ENCODE results near the gene POU2F1.

POU2F1 gene

DNA sequence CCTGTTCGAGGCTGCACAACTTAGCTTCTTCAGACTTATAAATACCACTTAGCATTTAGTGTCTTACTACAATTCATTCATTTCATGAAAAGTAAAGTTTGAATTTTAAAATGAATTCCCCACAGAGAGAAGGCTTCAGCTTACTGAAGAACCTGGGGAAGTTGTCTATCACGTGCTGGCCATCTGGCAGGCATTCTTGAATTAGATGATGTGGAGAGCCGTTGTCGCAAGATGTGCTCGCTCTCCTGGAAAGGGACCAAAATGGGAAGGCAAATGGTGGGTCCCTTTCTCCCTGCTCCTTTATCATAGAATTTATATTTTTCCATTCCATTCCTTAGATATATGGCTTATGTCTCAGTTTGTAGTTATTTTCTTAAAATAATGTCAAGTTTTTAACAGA is 207.2 kb downstream of the POU2F1 start:
- no peak for DNase-seq

DNA sequence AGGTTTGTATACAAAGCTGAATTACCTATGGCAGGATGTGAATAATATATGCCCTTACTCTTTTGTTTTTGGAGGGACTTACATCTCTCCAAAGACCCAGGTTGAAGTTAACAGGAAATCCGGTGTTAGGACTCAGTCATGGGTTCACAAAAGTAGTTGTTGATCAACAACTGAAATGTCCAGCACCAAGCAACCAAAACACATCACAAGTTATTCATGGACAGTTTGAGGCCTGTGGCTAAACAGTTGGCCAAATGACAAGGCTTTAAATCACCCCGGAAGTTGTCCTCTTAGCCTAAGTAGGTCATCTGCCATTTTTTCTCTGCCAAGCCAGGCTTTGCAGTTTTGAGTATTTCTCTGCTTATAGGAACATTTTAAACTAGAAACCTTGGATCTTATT is 207.7 kb downstream of the POU2F1 start:
- DNase-seq: no peak

DNA sequence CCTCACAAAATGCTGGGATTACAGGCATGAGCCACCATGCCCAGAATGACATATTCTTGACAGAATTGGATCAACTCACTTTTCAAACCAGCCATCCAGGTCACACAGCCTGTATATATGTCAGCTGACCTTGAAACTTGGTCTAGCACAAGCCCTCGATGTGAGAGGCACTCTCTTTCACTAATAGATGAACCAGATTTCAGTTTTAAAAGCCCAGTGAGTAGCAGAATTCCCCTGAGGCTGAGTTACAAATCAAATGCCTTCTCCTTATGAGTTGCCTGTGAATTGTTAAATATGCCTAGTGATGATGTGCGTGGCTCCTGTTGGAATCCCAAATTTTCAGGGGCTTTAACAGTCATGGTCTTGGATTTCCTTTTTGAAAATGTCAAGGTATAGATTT is 208.9 kb downstream of the POU2F1 start:
- DNase-seq: no peak

DNA sequence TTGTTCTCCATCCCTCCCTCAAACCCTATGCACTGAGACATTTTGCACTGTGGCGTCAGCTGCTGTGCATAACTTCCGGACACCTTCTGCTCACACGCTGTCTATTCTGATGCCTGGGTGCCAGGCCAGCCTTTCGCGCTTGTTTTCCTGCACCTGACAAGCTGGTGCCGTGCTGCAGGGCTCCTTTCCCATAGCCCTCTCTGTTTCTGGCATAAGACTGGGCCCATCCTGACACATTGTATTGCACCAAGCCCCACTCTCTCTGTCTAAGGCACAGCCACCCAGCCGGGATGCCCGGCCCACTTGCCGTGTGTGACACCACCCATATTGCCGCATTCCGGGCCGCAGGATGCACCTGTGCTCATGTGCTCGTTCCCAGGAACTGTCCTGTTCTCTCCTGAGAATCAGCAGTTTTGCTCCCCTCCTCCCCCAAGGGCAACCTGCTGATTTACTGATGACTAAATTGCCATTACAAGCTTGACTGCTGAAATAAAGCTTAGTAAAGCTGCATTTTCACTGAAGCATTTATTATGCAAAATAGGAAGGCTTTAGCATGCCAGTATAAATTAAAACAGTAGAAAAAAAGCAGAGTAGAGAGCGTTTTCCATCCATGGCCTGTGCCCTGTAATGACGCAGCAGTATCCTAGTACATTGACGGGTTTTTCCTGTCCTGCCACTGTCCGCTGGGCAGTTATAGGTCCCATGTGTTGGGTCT is 209.6 kb downstream of the POU2F1 start:
- DNase-seq: no peak

GRCh38 chr1:167430849-167431242 is 210.2 kb downstream of the POU2F1 start:
- no peak for DNase-seq

GRCh38 chr1:167431261-167431908 is 210.7 kb downstream of the POU2F1 start:
- DNase-seq: no peak

DNA sequence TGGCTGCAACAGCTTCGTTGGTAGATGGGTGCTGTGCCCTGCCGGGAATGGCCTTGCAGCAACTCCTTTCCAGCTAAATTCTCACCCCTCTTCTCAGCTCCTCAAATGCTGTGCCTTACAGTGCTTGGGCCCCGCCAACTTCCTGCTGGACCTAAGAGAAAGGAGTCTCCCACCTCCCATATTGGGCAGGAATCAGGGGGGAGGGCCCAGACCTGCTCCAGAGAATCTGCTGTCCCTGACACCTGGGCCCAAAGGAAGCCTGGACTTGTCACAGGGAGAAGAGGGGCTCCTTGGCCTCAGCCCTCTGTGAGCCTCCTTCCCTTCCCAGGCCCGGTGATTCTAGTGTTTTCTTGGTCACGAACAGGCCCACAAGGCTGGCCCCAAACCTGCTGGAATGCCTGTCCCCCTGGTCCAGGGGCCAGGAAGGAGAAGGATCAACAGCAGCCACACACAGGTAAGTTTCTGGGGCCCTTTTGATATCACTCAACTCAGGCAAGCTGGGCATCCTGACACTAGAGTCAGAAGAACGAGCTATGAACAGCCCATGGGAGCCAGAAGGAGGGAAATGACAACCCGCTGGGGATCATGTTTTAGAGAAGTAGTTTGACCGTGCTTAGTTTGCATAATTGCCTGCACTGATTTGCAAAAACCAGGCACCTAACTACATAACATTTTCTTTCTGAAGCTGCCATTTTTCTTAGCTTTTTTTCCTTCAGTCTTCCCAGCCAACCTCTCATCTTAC is 211.4 kb downstream of the POU2F1 start:
- no peak for DNase-seq

DNA sequence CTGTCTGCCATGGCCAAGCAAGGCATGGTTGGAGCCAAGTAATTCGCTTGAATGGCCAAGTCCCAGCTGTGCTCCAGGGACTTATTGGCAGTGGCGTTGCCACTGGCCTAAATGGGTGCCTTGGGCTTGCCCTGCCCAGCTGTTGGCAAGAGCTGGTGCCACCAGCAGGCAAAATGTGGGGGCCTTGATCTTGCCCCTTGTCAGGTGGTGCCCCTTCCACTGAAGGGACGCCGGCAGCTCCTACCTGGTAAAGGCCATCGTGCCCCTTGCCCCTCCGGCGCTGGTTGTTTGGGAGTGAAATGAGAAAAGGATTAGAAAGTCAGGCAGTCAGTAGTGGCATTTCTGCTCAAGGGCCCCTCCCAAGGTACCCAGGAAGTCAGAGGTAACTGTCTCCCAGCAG is 212.1 kb downstream of the POU2F1 start:
- DNase-seq: no peak

GRCh38 chr1:167433884-167434283 is 213.2 kb downstream of the POU2F1 start:
- DNase-seq: no peak

GRCh38 chr1:167434306-167434705 is 213.6 kb downstream of the POU2F1 start:
- DNase-seq: no peak

DNA sequence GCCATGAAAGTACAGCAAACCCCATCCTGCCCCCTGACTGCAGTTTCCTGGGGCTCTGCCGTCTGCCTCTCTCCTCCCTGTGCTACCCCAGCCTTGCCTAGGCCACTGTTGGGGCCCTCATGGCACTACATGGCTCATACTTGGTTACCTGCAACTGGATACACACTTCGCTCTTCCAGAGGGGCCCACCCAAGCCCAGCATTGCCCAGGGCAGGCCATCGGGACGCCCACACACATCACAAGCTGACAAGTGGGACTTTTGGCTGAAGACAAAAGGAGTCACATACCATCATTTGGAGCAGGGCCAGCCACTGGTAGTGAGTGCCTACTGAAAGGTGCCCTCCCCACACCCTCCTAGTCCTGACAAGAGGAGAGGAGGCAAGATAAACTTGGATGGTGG is 214.8 kb downstream of the POU2F1 start:
- no peak for DNase-seq

DNA sequence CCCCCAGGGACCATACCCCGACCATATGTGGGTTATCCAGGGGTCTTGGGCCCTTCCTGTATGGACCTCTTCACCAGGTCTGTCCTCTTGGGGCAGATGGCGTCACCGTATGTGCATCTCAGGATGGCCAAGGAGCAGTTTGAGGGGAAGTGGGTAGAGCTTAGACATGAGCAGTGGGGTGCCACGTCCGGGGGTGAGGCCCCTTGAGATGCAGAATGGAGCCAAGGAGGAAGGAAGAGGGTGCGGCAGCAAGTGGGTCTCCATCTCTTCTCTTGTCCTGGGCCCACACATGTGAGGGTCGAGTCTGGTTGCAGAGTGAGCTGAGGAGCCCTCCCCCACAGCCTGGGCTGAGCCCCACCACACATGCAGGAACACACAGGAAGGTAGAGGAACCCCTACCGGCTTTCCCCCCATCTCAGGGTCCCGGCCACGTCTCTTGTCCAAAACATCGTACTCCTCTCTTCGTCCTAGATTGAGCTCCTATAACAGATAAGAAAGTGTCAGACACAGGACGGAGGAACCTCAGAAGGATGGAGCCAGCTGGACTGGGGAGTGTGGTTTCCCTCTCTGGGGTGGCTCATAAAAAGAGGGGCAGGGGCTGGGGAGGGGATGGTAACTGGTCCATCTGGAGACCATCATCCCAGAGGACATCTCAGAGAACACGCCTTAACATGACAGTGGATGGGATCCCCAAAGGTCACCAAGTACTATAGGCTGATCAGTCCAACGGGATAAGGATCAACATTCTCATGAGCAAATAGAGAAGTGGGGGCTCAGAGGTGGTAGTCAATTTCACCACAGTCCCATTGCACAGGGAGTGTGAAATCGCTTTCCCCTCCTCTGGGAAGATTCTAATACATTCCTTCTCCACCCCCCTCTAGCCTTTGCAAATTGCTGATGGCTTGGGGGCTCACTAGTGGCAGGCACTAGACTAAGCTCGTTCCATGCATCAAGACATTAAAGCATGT is 217.8 kb downstream of the POU2F1 start:
- no peak for DNase-seq

DNA sequence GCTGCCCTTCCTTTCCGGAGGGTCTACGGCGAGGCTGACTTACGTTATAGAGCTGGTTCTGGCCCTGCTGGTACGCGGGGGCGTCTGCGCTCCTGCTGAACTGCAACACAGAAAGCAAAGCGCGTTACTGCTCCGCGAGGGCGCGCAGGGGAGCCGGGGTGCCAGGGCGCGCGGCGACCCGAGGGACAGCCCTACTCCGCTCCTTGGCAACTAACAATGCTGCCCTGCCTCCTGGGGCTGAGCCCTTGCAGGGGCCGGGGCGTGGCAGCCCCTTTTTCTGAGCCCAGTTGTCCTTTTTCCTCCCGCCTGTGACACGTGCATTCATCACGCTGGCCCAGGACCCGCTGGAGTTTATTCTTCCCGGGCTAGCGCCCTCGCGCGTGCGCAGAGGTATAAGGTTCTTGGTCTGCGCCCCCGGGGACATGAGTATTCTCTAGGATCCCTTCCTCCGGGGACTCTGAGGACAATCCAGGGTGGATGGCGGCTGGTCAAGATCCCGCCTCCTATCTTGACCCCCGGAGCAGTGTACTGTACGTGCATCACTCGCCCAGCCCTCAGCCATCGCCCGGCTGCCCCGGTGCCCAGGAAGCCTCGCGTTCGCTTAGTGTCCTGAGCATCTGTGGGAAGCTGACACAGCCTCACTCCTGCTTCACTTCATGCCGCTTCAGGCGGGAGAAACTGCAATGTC is 218.8 kb downstream of the POU2F1 start:
- DNase-seq: no peak

DNA sequence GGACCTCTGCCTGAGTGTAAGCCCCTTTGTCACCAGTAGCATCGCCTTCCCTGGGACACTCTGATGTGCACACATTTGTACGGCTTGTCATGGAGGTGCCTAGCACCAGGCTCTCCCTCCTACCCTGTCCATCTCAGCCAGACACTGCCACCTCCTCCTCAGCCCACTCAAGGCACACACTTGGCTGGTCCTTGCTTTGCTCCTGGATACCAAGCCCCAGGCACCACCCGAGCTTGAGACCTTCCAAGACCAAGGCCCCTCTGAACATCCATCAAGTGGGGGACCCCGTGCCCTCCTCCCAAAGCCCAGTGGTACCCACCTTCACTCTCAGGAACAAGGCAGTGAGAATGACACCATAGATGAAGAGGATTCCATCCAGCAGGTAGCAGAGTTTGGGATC is 219.7 kb downstream of the POU2F1 start:
- DNase-seq: no peak

DNA sequence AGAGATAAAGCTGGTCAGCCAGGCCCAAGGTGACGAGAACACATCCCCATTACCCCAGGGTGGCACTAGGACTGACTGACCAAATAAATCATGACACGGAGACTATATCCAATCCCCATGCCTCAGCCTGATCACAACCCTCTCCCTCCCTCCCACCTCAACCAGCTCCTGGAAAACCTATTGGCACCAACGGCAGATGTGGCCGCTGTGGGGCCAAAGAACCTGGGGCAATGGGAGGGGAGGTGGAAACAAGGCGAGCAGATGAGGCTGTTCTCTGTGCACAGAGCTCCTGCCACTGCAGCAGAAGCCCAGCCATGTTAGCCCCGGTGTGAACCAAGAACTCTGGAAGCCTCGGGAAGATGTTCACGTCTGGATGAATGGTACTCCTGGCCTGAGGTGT is 220.1 kb downstream of the POU2F1 start:
- DNase-seq: no peak

DNA sequence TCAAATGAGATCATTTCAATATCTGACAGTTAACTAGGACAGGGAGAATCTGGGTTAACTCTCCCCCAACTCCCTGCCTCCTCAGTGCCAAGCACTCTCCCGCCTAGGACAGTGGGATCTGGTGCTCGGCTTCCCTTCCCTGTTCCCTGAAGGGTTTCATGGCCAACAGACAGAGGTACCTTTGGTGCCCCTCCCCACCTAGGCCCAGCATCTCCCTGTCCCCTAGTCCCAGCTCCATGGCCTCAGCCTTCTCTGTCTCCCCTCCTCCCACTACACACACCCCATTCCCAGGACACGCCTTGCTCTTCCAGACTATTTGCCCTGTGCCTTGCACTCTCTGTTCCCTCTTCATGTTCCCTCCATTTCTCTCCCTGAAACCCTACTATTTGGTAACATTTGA is 220.5 kb downstream of the POU2F1 start:
- DNase-seq: no peak

- no peak for DNase-seq
Observed at GRCh38 chr1:167442142-167442848, 221.6 kb downstream of the POU2F1 start.

GRCh38 chr1:167442854-167443565 is 222.3 kb downstream of the POU2F1 start:
- DNase-seq: no peak

GRCh38 chr1:167443757-167444156 is 223.1 kb downstream of the POU2F1 start:
- no peak for DNase-seq

- no peak for DNase-seq
Observed at GRCh38 chr1:167446966-167447365, 226.3 kb downstream of the POU2F1 start.
